ENCODE data around the gene KLHL11.

GRCh38 chr17:41888332-41888965 is 23.2 kb upstream of the KLHL11 start:
- TF ChIP-seq RXRA (IDR thresholded peaks at IDR 0.05; ENCODE audit: borderline replicate concordance, low read depth) (no peak), CTCF (IDR thresholded peaks at IDR 0.05) (no peak), EZH2phosphoT487 (IDR thresholded peaks at IDR 0.05; ENCODE audit: borderline replicate concordance, low read depth) (no peak), REST (IDR thresholded peaks at IDR 0.05; ENCODE audit: low read depth, low read length) (no peak), FOXJ3 (CRISPR knock-in tag; IDR thresholded peaks at IDR 0.05) (no peak), POLR2AphosphoS5 (IDR thresholded peaks at IDR 0.05; ENCODE audit: low read depth, low read length) (no peak)
